AG04450 (cell line): Measurements from ENCODE around the gene MAPKBP1. TPM values are rescaled to one million over a fixed set of nuclear protein-coding genes. Genes with fewer than 3 reads are reported as not detected.

ENCODE experiments used
- CTCF ChIA-PET: fragments of 300-600, 350-600 bp; formaldehyde crosslinking; extraction: SDS; loops from one replicate; lab custom pipeline; 2022; ENCODE audit warnings: antibody characterized with exemption, inconsistent platforms; lab: Charles Lee
- POLR2A ChIA-PET: fragments of 350-600 bp; formaldehyde crosslinking; extraction: SDS; loops from one replicate; lab custom pipeline; 2021; ENCODE audit warnings: antibody characterized with exemption, inconsistent platforms; lab: Yijun Ruan, JAX
- DNase-seq: peaks from one replicate; pipeline ENCODE4 v3.0.0-alpha.2; 2011; ENCODE audit warnings: low read depth, low spot score
- H3K27ac ChIP-seq: one replicate; pipeline ENCODE4 v1.5.1; 2012; ENCODE audit warnings: low read depth, low read length, control low read depth
- H3K27me3 ChIP-seq: one replicate; pipeline ENCODE4 v1.6.0; 2012; ENCODE audit warnings: low read length; ENCODE audit not compliant: control insufficient read depth, insufficient read depth
- H3K4me3 ChIP-seq: 2 replicates; pipeline ENCODE4 v1.5.1; 2011; ENCODE audit warnings: mild to moderate bottlenecking, low read depth, low read length, control low read depth
- H3K9me3 ChIP-seq: 2 replicates; pipeline ENCODE4 v1.5.1; 2012; ENCODE audit warnings: low read length; ENCODE audit not compliant: control insufficient read depth, insufficient read depth
- CTCF ChIP-seq: IDR thresholded peaks from 2 replicates; pipeline ENCODE4 v1.5.1; 2011; ENCODE audit warnings: low read depth, low read length, control low read depth, inconsistent platforms
- polyA plus RNA-seq: library from polyadenylated mRNA; depleted of rRNA; stranded (reverse); fragments of >200 nt; gene quantifications from 2 replicates; pipeline ENCODE4 v1.2.3, GENCODE V29; 2011

The MAPKBP1 gene
- polyA plus RNA-seq, 1 experiment: 6.1 TPM

GRCh38 chr15:41866263-41866703 lies 92.0 kb downstream of the MAPKBP1 start:
- DNase-seq: no peak
- no peak for TF ChIP-seq CTCF
- Histone ChIP-seq H3K27ac (no peak overlapping the region), H3K9me3 (no peaks in the 10 kb centered on the region; the same call in 1 of the 2 replicates), H3K4me3 (no peak overlapping the region), H3K27me3 (peaks cover 15% of the 10 kb centered on the region)
- ChIA-PET CTCF (no interaction called here), POLR2A (no interaction called here)

GRCh38 chr15:41866872-41867579 lies 92.7 kb downstream of the MAPKBP1 start:
- no peak for DNase-seq
- ChIA-PET CTCF (no interaction called here), POLR2A (interaction anchor here (1.1 kb wide), 1 partner anchor 15 kb away, joined by 4 read pairs; no protein-coding TSS in a partner anchor)
- Histone ChIP-seq H3K9me3 (no peaks in the 10 kb centered on the region; the same call in 1 of the 2 replicates), H3K27ac (no peak overlapping the region), H3K4me3 (no peak overlapping the region), H3K27me3 (peaks cover 15% of the 10 kb centered on the region)
- TF ChIP-seq CTCF: no peak

- DNase-seq: no peak
- no peak for TF ChIP-seq CTCF
- H3K27ac ChIP-seq: no peak overlapping the region
- POLR2A ChIA-PET: interaction anchor here (1.1 kb wide), 1 partner anchor 16 kb away, joined by 4 read pairs; no protein-coding TSS in a partner anchor
- peaks cover 9% of the 10 kb centered on the region for H3K27me3 ChIP-seq
- H3K4me3 ChIP-seq: no peak overlapping the region
- CTCF ChIA-PET: no interaction called here
- no peaks in the 10 kb centered on the region; the same call in 1 of the 2 replicates for H3K9me3 ChIP-seq
Measured at GRCh38 chr15:41868321-41868720, 94.0 kb downstream of the MAPKBP1 start.

- POLR2A ChIA-PET: interaction anchor here (0.5 to 1.3 kb wide), 3 partner anchors 34 to 625 kb away, joined by 3 to 6 read pairs (median 3); partner anchors contain the start of genes RPAP1 and SNAP23
- Histone ChIP-seq H3K27me3 (peaks cover 7% of the 10 kb centered on the region), H3K4me3 (no peak overlapping the region), H3K9me3 (no peaks in the 10 kb centered on the region; the same call in 1 of the 2 replicates), H3K27ac (no peak overlapping the region)
- TF ChIP-seq CTCF: no peak
- CTCF ChIA-PET: no interaction called here
- DNase-seq: no peak
Measured at GRCh38 chr15:41869770-41870688, 95.7 kb downstream of the MAPKBP1 start.
